Measurements from ENCODE around the gene TMEM252. TPM values are rescaled to one million over a fixed set of nuclear protein-coding genes. Genes with fewer than 3 reads are reported as not detected.

The TMEM252 gene
- total RNA-seq, 2 experiments from 2014 or later: not detected

- no peaks in the 10 kb centered on the region for H3K36me3 Mint-ChIP-seq
- ATAC-seq (ENCODE audit: low read depth) (no peak), DNase-seq (no peak)
- H3K4me3 Mint-ChIP-seq: no peak overlapping the region
- no peak overlapping the region for H3K27ac Mint-ChIP-seq
- POLR2A ChIA-PET: no interaction called here
- no peaks in the 10 kb centered on the region for H3K9me3 Mint-ChIP-seq
- no peaks in the 10 kb centered on the region for H3K4me1 Mint-ChIP-seq
- peaks cover 6% of the 10 kb centered on the region for H3K27me3 Mint-ChIP-seq
These were observed 17.2 kb downstream of the TMEM252 start for GRCh38 chr9:68523367-68523936.

GRCh38 chr9:68522954-68523353 is 17.7 kb downstream of the TMEM252 start:
- POLR2A ChIA-PET: no interaction called here

GRCh38 chr9:68522131-68522530 is 18.6 kb downstream of the TMEM252 start:
- H3K27ac Mint-ChIP-seq: no peak overlapping the region
- ATAC-seq (ENCODE audit: low read depth) (no peak), DNase-seq (no peak)
- H3K4me1 Mint-ChIP-seq: no peaks in the 10 kb centered on the region
- POLR2A ChIA-PET: no interaction called here
- peaks cover 3% of the 10 kb centered on the region for H3K9me3 Mint-ChIP-seq
- no peak overlapping the region for H3K4me3 Mint-ChIP-seq
- peaks cover 6% of the 10 kb centered on the region for H3K27me3 Mint-ChIP-seq
- no peaks in the 10 kb centered on the region for H3K36me3 Mint-ChIP-seq

More at GRCh38 chr9:68522954-68523353, 17.7 kb downstream of the TMEM252 start:
- Mint-ChIP-seq H3K4me1 (no peaks in the 10 kb centered on the region), H3K4me3 (no peak overlapping the region), H3K27ac (no peak overlapping the region), H3K36me3 (no peaks in the 10 kb centered on the region), H3K27me3 (peaks cover 6% of the 10 kb centered on the region), H3K9me3 (peaks cover 3% of the 10 kb centered on the region)
- ATAC-seq (ENCODE audit: low read depth): no peak
- DNase-seq: no peak

- Mint-ChIP-seq H3K4me3 (no peak overlapping the region), H3K27me3 (no peaks in the 10 kb centered on the region), H3K36me3 (no peaks in the 10 kb centered on the region), H3K27ac (no peak overlapping the region), H3K4me1 (no peaks in the 10 kb centered on the region), H3K9me3 (peaks cover 3% of the 10 kb centered on the region)
- DNase-seq (no peak), ATAC-seq (ENCODE audit: low read depth) (no peak)
- POLR2A ChIA-PET: no interaction called here
These were observed 25.2 kb downstream of the TMEM252 start for GRCh38 chr9:68515326-68516017.

GRCh38 chr9:68513981-68514380 is 26.7 kb downstream of the TMEM252 start:
- DNase-seq: no peak
- H3K36me3 Mint-ChIP-seq: no peaks in the 10 kb centered on the region
- H3K27ac Mint-ChIP-seq: no peak overlapping the region
- ATAC-seq (ENCODE audit: low read depth): no peak
- H3K27me3 Mint-ChIP-seq: no peaks in the 10 kb centered on the region
- H3K4me1 Mint-ChIP-seq: no peaks in the 10 kb centered on the region
- POLR2A ChIA-PET: no interaction called here
- peaks cover 3% of the 10 kb centered on the region for H3K9me3 Mint-ChIP-seq
- no peak overlapping the region for H3K4me3 Mint-ChIP-seq

- Mint-ChIP-seq H3K9me3 (peaks cover 3% of the 10 kb centered on the region), H3K36me3 (no peaks in the 10 kb centered on the region), H3K27ac (no peak overlapping the region), H3K4me3 (no peak overlapping the region), H3K27me3 (no peaks in the 10 kb centered on the region), H3K4me1 (no peaks in the 10 kb centered on the region)
- POLR2A ChIA-PET: no interaction called here
- DNase-seq: no peak
- ATAC-seq (ENCODE audit: low read depth): no peak
These were observed 27.3 kb downstream of the TMEM252 start for GRCh38 chr9:68513385-68513784.

GRCh38 chr9:68509689-68510088 is 31.0 kb downstream of the TMEM252 start:
- peaks cover 2% of the 10 kb centered on the region for H3K27me3 Mint-ChIP-seq
- no peak for DNase-seq
- no peak overlapping the region for H3K4me3 Mint-ChIP-seq
- H3K4me1 Mint-ChIP-seq: no peaks in the 10 kb centered on the region
- H3K9me3 Mint-ChIP-seq: no peaks in the 10 kb centered on the region
- POLR2A ChIA-PET: no interaction called here
- no peak overlapping the region for H3K27ac Mint-ChIP-seq
- no peaks in the 10 kb centered on the region for H3K36me3 Mint-ChIP-seq
- ATAC-seq (ENCODE audit: low read depth): no peak

GRCh38 chr9:68508547-68508946 is 32.1 kb downstream of the TMEM252 start:
- POLR2A ChIA-PET: no interaction called here
- Mint-ChIP-seq H3K4me3 (no peak overlapping the region), H3K4me1 (no peaks in the 10 kb centered on the region)

GRCh38 chr9:68507806-68508145 is 32.9 kb downstream of the TMEM252 start:
- no peak for ATAC-seq (ENCODE audit: low read depth)
- Mint-ChIP-seq H3K36me3 (no peaks in the 10 kb centered on the region), H3K9me3 (no peaks in the 10 kb centered on the region), H3K27me3 (peaks cover 4% of the 10 kb centered on the region), H3K4me3 (no peak overlapping the region), H3K4me1 (no peaks in the 10 kb centered on the region), H3K27ac (no peak overlapping the region)
- POLR2A ChIA-PET: no interaction called here
- DNase-seq: no peak

More at GRCh38 chr9:68508547-68508946, 32.1 kb downstream of the TMEM252 start:
- no peaks in the 10 kb centered on the region for H3K36me3 Mint-ChIP-seq
- peaks cover 4% of the 10 kb centered on the region for H3K27me3 Mint-ChIP-seq
- DNase-seq (no peak), ATAC-seq (ENCODE audit: low read depth) (no peak)
- H3K27ac Mint-ChIP-seq: no peak overlapping the region
- H3K9me3 Mint-ChIP-seq: no peaks in the 10 kb centered on the region

GRCh38 chr9:68507130-68507805 is 33.4 kb downstream of the TMEM252 start:
- H3K4me3 Mint-ChIP-seq: no peak overlapping the region
- no peaks in the 10 kb centered on the region for H3K36me3 Mint-ChIP-seq
- no peak overlapping the region for H3K27ac Mint-ChIP-seq
- ATAC-seq (ENCODE audit: low read depth) (no peak), DNase-seq (no peak)
- no peaks in the 10 kb centered on the region for H3K4me1 Mint-ChIP-seq
- H3K9me3 Mint-ChIP-seq: no peaks in the 10 kb centered on the region
- peaks cover 4% of the 10 kb centered on the region for H3K27me3 Mint-ChIP-seq
- POLR2A ChIA-PET: no interaction called here

GRCh38 chr9:68506551-68506950 is 34.1 kb downstream of the TMEM252 start:
- no peak for ATAC-seq (ENCODE audit: low read depth)
- no peaks in the 10 kb centered on the region for H3K36me3 Mint-ChIP-seq
- DNase-seq: no peak
- no peak overlapping the region for H3K27ac Mint-ChIP-seq
- H3K4me3 Mint-ChIP-seq: no peak overlapping the region
- H3K27me3 Mint-ChIP-seq: peaks cover 4% of the 10 kb centered on the region
- H3K4me1 Mint-ChIP-seq: no peaks in the 10 kb centered on the region
- POLR2A ChIA-PET: no interaction called here
- H3K9me3 Mint-ChIP-seq: no peaks in the 10 kb centered on the region

- H3K4me1 Mint-ChIP-seq: no peaks in the 10 kb centered on the region
- no peaks in the 10 kb centered on the region for H3K9me3 Mint-ChIP-seq
These were observed 34.8 kb downstream of the TMEM252 start for GRCh38 chr9:68505681-68506409.

GRCh38 chr9:68502279-68502678 is 38.4 kb downstream of the TMEM252 start:
- Mint-ChIP-seq H3K9me3 (no peaks in the 10 kb centered on the region), H3K36me3 (no peaks in the 10 kb centered on the region), H3K4me1 (peaks cover 2% of the 10 kb centered on the region), H3K27me3 (peaks cover 11% of the 10 kb centered on the region), H3K27ac (no peak overlapping the region), H3K4me3 (no peak overlapping the region)
- DNase-seq (no peak), ATAC-seq (ENCODE audit: low read depth) (no peak)
- POLR2A ChIA-PET: no interaction called here

More at GRCh38 chr9:68505681-68506409, 34.8 kb downstream of the TMEM252 start:
- POLR2A ChIA-PET: no interaction called here
- H3K4me3 Mint-ChIP-seq: no peak overlapping the region
- peaks cover 7% of the 10 kb centered on the region for H3K27me3 Mint-ChIP-seq
- no peaks in the 10 kb centered on the region for H3K36me3 Mint-ChIP-seq
- no peak for DNase-seq
- ATAC-seq (ENCODE audit: low read depth): no peak
- H3K27ac Mint-ChIP-seq: no peak overlapping the region
